ENCODE data around the gene PTPRE.

Gene PTPRE

GRCh38 chr10:128036746-128037543 is 130.0 kb downstream of the PTPRE start:
- in situ Hi-C loops (cut with MboI; ENCODE audit: low sequenced_read_pairs): no loop called here

- in situ Hi-C loops (cut with MboI; ENCODE audit: low sequenced_read_pairs): no loop called here
Observed at GRCh38 chr10:128040096-128040495, 133.2 kb downstream of the PTPRE start.

GRCh38 chr10:128040681-128041080 is 133.8 kb downstream of the PTPRE start:
- in situ Hi-C loops (cut with MboI; ENCODE audit: low sequenced_read_pairs): no loop called here

DNA sequence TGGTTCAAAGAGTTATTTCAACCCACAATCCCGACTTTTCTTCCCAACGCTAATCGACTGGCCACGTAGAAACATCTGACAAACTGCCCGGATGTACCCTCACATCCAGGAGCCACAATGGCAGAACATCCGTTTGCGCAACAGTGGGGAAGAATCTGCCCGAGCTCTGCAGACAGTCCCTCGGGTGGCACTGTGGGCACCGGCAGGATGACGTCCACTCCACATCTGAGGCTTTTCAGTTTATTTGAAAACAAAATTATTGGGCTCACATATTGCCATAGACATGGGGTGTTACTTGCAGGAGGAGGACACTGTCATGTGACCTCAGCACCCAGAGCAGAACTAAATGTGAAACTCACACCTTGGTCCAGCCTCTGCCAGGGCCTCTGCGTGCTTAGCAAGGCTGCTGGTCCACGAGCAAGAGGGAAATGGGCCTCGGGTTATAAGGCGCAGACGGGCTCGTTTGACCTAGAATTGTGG is 135.3 kb downstream of the PTPRE start:
- in situ Hi-C loops (cut with MboI; ENCODE audit: low sequenced_read_pairs): no loop called here

DNA sequence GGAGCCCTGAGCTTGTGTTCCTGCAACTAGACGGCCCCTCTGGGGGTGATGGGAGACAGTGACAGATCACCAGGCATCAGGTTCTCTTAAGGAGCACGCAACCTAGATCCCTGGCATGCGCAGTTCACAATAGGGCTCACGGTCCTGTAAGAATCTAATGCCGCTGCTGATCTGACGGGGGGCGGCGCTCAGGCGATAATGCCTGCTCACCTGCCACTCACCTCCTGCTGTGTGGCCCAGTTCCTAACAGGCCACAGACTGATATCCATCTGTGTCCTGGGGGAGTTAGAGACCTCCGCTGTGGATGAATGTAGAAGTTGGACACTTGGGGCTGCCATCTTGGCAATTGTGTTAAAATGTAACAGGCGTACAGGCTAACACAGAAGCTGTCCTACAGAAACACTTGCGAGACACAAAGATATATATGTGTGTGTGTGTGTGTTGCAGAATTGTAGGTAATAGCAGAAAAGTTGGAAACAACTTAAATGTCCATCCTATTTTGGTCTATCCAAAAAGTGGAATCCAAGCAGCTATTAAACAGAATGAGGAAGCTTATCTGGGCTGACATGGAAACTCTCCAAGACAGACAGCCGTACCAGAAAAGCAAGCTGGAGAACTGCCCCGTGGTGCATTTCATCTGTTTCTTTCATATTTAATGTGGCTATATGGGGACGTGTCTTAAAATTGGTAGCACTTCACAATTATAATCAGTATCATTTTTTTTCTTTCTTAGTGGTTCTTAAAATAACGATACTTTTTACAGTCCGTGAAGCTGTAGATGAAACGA is 136.5 kb downstream of the PTPRE start:
- in situ Hi-C loops (cut with MboI; ENCODE audit: low sequenced_read_pairs): no loop called here

GRCh38 chr10:128044186-128044585 is 137.3 kb downstream of the PTPRE start:
- in situ Hi-C loops (cut with MboI; ENCODE audit: low sequenced_read_pairs): no loop called here

DNA sequence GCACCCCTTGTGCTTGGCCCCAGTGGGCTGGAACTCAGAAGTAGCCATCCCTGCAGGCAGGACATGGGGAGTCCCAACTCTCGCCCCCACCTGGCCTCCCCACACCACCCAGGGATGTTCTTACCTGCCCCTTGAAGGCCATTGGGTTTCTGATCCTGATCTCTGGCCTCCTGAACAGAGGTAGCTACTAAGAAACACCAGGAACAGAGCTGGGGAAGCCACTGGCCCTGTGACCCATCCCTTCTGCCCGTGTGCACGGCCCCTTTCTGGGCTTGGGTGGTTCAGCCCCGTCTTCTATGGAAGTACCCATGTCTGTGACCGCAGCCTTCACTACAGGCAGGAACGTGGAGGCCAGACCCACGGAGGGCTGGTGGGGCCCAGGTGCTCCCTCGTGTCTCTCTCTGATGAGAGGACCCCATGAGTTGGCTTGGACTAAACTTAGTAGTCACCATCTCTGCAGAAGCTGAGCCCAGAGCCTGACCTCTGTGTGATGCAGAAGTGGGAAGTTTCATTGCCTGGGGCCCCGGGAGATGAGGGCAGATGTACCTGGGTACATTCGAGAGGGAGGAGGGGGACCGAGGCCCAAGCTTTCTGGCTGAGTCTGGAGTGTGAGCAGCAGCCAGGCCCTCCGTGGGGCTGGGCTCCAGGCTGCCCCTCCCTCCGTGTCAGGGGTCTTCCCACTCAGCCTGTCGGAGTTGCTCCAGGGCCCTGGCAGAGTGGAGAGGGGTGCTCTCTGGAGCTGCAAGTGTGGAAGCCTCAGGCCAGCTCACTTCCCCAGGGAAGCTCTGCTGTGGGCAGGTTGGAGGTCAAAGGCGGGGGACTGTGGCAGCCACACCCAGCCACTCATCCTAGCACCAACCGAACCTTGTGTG is 138.3 kb downstream of the PTPRE start:
- in situ Hi-C loops (cut with MboI; ENCODE audit: low sequenced_read_pairs): no loop called here

DNA sequence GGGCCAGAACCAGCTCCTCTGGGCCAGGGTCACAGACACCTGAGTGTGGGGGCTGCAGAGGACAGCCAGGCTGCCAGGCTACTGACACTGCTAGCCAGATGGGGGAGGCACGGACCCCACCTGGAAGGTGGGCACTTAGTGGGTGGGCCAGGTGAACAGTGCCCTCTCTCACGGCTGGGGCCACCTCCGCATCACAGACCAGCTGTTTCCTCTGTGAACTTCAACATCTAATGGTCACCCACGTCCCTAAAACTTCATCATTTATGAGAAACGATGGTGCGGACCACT is 138.9 kb downstream of the PTPRE start:
- in situ Hi-C loops (cut with MboI; ENCODE audit: low sequenced_read_pairs): no loop called here

DNA sequence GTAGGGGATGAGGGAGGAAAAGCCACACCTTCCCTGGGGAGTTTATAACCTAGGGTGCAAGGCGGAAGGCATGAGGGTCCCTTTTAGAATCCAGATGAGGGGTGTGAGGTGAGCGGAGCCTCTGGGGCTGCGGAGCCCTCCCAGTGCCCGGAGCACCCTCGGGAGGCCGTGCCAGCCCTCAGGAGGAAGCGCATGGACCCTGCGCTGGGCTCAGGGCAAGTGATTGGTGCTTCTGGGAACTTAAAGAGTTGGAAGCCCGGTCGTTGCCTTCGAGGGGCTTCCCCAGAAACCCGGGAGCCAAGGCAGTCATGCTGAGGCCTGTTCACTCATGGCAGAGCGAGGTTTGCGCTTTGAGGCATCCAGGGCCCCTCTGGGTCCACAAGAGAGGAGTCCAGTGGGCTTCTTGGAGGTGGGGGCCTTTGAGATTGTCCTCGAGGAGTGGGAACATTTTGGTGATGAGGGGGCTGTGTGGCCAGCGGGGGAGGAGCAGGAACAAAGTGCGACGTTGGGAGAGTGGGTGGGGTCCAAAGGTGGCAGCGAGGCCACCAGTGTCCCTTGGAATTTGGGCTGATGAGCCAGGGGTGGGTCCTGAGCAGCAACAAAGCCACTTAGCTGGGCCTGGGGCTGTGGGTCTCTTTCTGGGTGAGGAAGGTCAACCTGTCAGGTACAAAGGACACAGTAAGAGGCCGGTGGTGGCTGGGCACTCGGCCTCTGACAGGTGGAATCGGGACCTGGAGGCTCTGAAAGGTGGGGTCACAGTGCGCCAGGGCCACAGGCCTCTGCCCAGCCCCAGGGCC is 139.5 kb downstream of the PTPRE start:
- in situ Hi-C loops (cut with MboI; ENCODE audit: low sequenced_read_pairs): no loop called here

DNA sequence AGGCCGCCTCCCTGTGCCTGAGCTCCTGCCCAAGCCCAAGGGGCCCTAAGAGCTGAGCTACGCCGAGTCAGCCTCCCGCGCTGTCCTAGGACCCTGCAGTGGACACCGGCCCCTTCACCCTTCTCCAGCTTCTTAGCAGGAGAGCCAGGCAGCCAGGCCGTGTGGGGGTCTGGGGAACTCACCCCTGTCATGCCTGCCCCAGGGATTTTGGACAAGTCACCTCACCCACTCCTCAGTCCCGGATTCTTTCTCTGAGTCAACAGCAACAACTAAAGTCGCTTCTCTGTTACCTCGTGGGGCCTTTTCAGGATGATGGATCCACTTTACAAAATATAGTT is 140.0 kb downstream of the PTPRE start:
- in situ Hi-C loops (cut with MboI; ENCODE audit: low sequenced_read_pairs): no loop called here

DNA sequence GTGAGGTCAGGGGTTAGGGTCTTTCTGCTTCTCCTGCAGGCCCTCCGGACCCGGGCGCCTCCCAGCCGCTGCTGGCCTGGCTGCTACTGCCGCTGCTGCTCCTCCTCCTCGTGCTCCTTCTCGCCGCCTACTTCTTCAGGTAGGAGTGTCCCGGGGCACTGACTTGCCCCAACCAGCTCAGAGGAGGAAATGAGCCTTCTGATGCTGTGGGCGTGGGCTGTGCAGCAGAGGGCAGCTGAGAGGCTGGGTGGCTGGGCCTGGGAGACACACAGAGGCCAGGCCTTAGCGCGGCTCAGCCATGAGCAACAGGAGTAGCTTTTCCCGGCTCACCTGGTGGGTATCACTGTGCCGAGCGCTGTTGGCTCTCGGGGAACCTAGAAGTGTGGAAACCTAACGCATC is 140.4 kb downstream of the PTPRE start:
- in situ Hi-C loops (cut with MboI; ENCODE audit: low sequenced_read_pairs): no loop called here

GRCh38 chr10:128047991-128048818 is 141.3 kb downstream of the PTPRE start:
- in situ Hi-C loops (cut with MboI; ENCODE audit: low sequenced_read_pairs): no loop called here

DNA sequence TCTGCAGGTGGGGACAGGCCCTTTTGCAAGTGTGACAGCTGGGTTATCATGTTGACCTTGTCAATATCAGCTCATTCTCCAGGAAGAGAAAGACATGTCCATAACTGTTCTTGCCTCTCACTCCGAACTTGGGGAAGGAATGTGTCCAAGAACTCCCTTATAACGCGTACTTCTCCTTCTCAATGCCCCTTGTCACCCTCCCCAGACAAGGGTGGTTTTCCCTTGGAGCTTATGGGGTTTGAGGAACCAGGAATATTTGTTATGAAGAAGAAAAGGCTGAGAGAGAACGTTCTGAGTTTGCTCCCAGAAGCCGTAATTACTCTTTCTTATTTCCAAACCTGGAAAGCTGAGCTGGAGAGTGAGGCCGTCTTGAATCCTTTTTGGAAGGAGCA is 141.9 kb downstream of the PTPRE start:
- in situ Hi-C loops (cut with MboI; ENCODE audit: low sequenced_read_pairs): no loop called here

GRCh38 chr10:128049226-128050120 is 142.6 kb downstream of the PTPRE start:
- in situ Hi-C loops (cut with MboI; ENCODE audit: low sequenced_read_pairs): no loop called here

DNA sequence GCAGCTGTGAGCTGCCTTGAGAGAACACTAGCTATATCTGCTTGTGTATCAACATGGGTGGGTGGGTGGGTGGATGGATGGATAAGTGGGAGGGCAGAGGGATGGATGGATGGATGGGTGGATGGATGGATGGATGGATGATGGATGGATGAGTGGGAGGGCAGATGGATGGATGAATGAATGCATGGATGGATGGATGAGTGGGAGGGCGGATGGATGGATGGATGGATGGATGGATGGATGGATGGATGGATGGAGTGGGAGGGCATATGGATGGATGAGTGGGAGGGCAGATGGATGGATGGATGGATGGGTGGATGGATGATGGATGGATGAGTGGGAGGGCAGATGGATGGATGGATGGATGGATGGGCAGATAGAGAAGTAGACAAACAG is 143.2 kb downstream of the PTPRE start:
- in situ Hi-C loops (cut with MboI; ENCODE audit: low sequenced_read_pairs): no loop called here

DNA sequence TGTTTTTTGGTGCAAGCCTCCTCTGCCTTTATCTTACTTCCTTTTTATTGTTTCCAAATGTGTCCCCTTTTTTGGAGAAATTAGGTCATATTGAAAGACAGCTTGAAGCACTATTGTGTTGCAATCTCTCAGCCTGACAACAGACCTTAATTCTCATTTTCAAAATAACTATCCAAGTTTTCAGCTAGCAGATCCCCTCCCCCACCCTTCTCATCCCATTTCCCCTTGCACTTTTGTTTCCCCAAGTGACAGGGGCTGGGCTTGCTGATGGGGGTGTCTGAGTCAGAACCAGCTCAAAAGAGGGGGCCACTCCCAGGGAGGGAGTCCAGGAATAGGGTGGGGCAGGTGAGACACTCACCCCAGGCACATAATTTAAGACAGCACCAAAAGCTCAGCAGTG is 144.0 kb downstream of the PTPRE start:
- in situ Hi-C loops (cut with MboI; ENCODE audit: low sequenced_read_pairs): no loop called here

DNA sequence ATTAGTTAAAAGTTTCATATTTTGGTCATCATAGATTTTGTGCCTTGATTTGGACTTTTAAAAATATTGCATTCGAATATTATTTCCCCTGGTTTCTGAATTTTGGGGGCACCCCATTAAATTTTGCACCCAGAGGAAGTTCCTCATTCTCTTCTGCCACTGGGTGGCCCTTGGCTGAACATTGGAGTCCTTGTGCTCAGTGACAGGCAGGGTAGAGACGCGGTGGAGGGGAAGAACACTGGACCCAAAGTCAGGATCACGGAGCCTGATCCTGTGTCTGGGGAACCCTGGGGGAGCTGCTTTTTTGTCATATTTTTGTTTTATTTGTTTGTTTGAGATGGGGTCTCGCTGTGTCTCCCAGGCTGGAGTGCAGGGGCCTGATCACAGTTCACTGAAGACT is 144.6 kb downstream of the PTPRE start:
- in situ Hi-C loops (cut with MboI; ENCODE audit: low sequenced_read_pairs): no loop called here

GRCh38 chr10:128052696-128053095 is 145.8 kb downstream of the PTPRE start:
- in situ Hi-C loops (cut with MboI; ENCODE audit: low sequenced_read_pairs): no loop called here

- in situ Hi-C loops (cut with MboI; ENCODE audit: low sequenced_read_pairs): no loop called here
Observed at GRCh38 chr10:128053356-128053755, 146.5 kb downstream of the PTPRE start.
